Peyer's patch (tissue), 4 donors: ENCODE results near the gene EIPR1.

Experiments
- CTCF ChIP-seq, 6 experiments: fragments of 450-650 bp in 4 of 6; fragments of 200-600 bp in 2 of 6; sonication (generic) in 1 of 6; IDR thresholded peaks; one replicate each; pipeline ENCODE4 v1.5.1; 2017 to 2019; ENCODE audit warnings: antibody characterized with exemption in 6 of 6, mild to moderate bottlenecking in 3 of 6, moderate library complexity in 1 of 6
- POLR2A ChIP-seq, 2 donors: fragments of 450-650 bp; IDR thresholded peaks; one replicate each; pipeline ENCODE4 v1.5.1; 2017; ENCODE audit warnings: antibody characterized with exemption in 2 of 2, mild to moderate bottlenecking in 2 of 2, moderate library complexity in 2 of 2

GRCh38 chr2:3224681-3225080 is 152.9 kb downstream of the EIPR1 start:
- no peak for TF ChIP-seq CTCF (IDR thresholded peaks at IDR 0.05)
- no peak for TF ChIP-seq POLR2A (IDR thresholded peaks at IDR 0.05)
